ENCODE measurements around the gene AJAP1. TPM values are rescaled to one million over a fixed set of nuclear protein-coding genes. Genes with fewer than 3 reads are reported as not detected.

AJAP1 gene
- total and polyA plus RNA-seq, 10 of the 15 experiments (the other 5 are each of a cell fraction or from before 2014, with no cell fraction given): not detected

GRCh38 chr1:4769516-4770280 lies 115.3 kb downstream of the AJAP1 start (continued):
- TF ChIP-seq NR2C2 (IDR thresholded peaks at IDR 0.05; ENCODE audit: borderline replicate concordance, control insufficient read depth, insufficient read length, low read depth): no peak
- no peak for TF ChIP-seq TCF12 (IDR thresholded peaks at IDR 0.05; ENCODE audit: low read depth, low read length)

GRCh38 chr1:4770713-4771112 lies 116.3 kb downstream of the AJAP1 start:
- BruUV-seq (replicated peaks): no TSS peak
- in situ Hi-C loops (cut with MboI): no loop called here
- TF ChIP-seq ZBED1 (IDR thresholded peaks at IDR 0.05; ENCODE audit: borderline replicate concordance): no peak
- no peak for TF ChIP-seq POLR2AphosphoS2 (IDR thresholded peaks at IDR 0.05; ENCODE audit: low read depth, low read length)
- no peak for TF ChIP-seq TCF12 (IDR thresholded peaks at IDR 0.05; ENCODE audit: low read depth, low read length)
- no peak for TF ChIP-seq CEBPB (IDR thresholded peaks at IDR 0.05; ENCODE audit: borderline replicate concordance in 1 of 2, low read depth in 2 of 2, low read length in 2 of 2)
- TF ChIP-seq BCL3 (IDR thresholded peaks at IDR 0.05; ENCODE audit: borderline replicate concordance, insufficient read depth, low read depth, low read length, poor library complexity, severe bottlenecking): no peak
- no peak for TF ChIP-seq SUZ12 (IDR thresholded peaks at IDR 0.05; ENCODE audit: unreplicated experiment)
- no peak for TF ChIP-seq TBL1XR1 (IDR thresholded peaks at IDR 0.05; ENCODE audit: low read depth, low read length)
- TF ChIP-seq SMAD1 (IDR thresholded peaks at IDR 0.05; ENCODE audit: low read depth, partially characterized antibody): no peak
- TF ChIP-seq STAT1 (conservative IDR thresholded peaks at IDR 0.05): no peak
- no peak for TF ChIP-seq ZZZ3 (IDR thresholded peaks at IDR 0.05; ENCODE audit: control insufficient read depth, insufficient read length, low read depth)
- TF ChIP-seq E2F4 (IDR thresholded peaks at IDR 0.05; ENCODE audit: low read depth, low read length): no peak
- no peak for TF ChIP-seq SIX5 (IDR thresholded peaks at IDR 0.05; ENCODE audit: low read depth, low read length, severe bottlenecking)
- TF ChIP-seq ZBTB4 (CRISPR knock-in tag; IDR thresholded peaks at IDR 0.05): no peak
- no peak for TF ChIP-seq USF1 (IDR thresholded peaks at IDR 0.05; ENCODE audit: borderline replicate concordance, extremely low read length, insufficient read depth, low read depth, low read length)

More at GRCh38 chr1:4770713-4771112, 116.3 kb downstream of the AJAP1 start:
- no peak for FAIRE-seq
- no peaks in the 10 kb centered on the region for H3K27me3 ChIP-seq (replicated peaks in 1 of 2; ENCODE audit: control insufficient read depth in 2 of 2, insufficient read depth in 2 of 2, low read length in 1 of 2)
- H3K4me1 ChIP-seq (ENCODE audit: control insufficient read depth, insufficient read depth, low read length): no peaks in the 10 kb centered on the region
- SMC1A ChIA-PET (ENCODE audit: uncharacterized antibody, unreplicated experiment): no interaction called here
- H2AFZ ChIP-seq (ENCODE audit: control insufficient read depth, low read depth, low read length): no peak overlapping the region
- H3K4me3 ChIP-seq: no peak overlapping the region
- 9% methylated on average over 8 of the region's 8 CpGs for WGBS (ENCODE audit: insufficient coverage, insufficient replicate concordance, low lambda C conversion rate, missing lambda C conversion rate)
- no peaks in the 10 kb centered on the region for H4K20me1 ChIP-seq (ENCODE audit: control insufficient read depth, insufficient read depth)
- no peaks in the 10 kb centered on the region for H3K36me3 ChIP-seq (ENCODE audit: control insufficient read depth in 2 of 2, insufficient read depth in 2 of 2, low read length in 1 of 2)
- POLR2A ChIA-PET: no interaction called here
- RAD21 ChIA-PET (ENCODE audit: unreplicated experiment): no interaction called here
- no peak for DNase-seq (ENCODE audit: low read depth, low spot score)
- intact Hi-C loops (cut with micrococcal nuclease; ENCODE audit: unreplicated experiment): no loop called here
- ATAC-seq: no peak
- H3K9ac ChIP-seq (ENCODE audit: control insufficient read depth, insufficient read depth, low read length): no peak overlapping the region
- no peak overlapping the region for H3K4me2 ChIP-seq (ENCODE audit: control insufficient read depth, insufficient read depth)
- H3K79me2 ChIP-seq (ENCODE audit: control insufficient read depth, insufficient read depth, low read length): no peaks in the 10 kb centered on the region
- CTCF ChIA-PET: no interaction called here
- no peaks in the 10 kb centered on the region for H3K9me3 ChIP-seq (replicated peaks; ENCODE audit: control insufficient read depth, insufficient read depth, low read length)
- H3K27ac ChIP-seq (ENCODE audit: control insufficient read depth, insufficient read depth): no peak overlapping the region
